Transverse colon (tissue), 4 donors: ENCODE results near the gene PLAAT4. TPM values are rescaled to one million over a fixed set of nuclear protein-coding genes. Genes with fewer than 3 reads are reported as not detected.

Experiments
- DNase-seq: peaks from one replicate; pipeline ENCODE4 v3.0.0-alpha.2; 2019
- H3K27ac ChIP-seq, 4 donors: fragments of 200-600 bp; sonication (generic); 2 replicates each; pipeline ENCODE4 v1.5.1; 2016 to 2018; ENCODE audit warnings: inconsistent platforms in 4 of 4
- H3K27me3 ChIP-seq: fragments of 200-600 bp; sonication (generic); 2 replicates; pipeline ENCODE4 v1.5.1; 2017; ENCODE audit warnings: inconsistent platforms
- H3K36me3 ChIP-seq, 4 donors: fragments of 200-600 bp; sonication (generic); 2 replicates each; pipeline ENCODE4 v1.5.1; 2017 to 2019; ENCODE audit warnings: inconsistent platforms in 4 of 4
- H3K4me1 ChIP-seq, 4 donors: fragments of 200-600 bp; sonication (generic); 2 replicates each; pipeline ENCODE4 v1.5.1; 2017 to 2020; ENCODE audit warnings: inconsistent platforms in 4 of 4
- H3K4me3 ChIP-seq, 4 donors: fragments of 200-600 bp; sonication (generic); 1 replicate in 1 of 4; 2 replicates in 3 of 4; pipeline versions ENCODE4 v1.5.1 to v1.6.1; 2017 to 2019; ENCODE audit warnings: inconsistent platforms in 4 of 4
- H3K9me3 ChIP-seq, 2 donors: fragments of 200-600 bp; sonication (generic); 2 replicates each; pipeline ENCODE4 v1.5.1; 2017 to 2019; ENCODE audit warnings: inconsistent platforms in 2 of 2
- CTCF ChIP-seq, 5 experiments: fragments of 200-600 bp in 3 of 5; fragments of 450-650 bp in 2 of 5; sonication (generic) in 3 of 5; IDR thresholded peaks; 1 replicate in 2 of 5; 2 replicates in 3 of 5; pipeline ENCODE4 v1.5.1; 2016 to 2017; ENCODE audit warnings: antibody characterized with exemption in 5 of 5, inconsistent platforms in 3 of 5, mild to moderate bottlenecking in 2 of 5, moderate library complexity in 1 of 5
- EP300 ChIP-seq: sonication (generic); formaldehyde crosslinking; IDR thresholded peaks from one replicate; pipeline ENCODE4 v1.6.1; 2017; ENCODE audit warnings: antibody characterized with exemption, low read depth
- POLR2A ChIP-seq: fragments of 450-650 bp; IDR thresholded peaks from one replicate; pipeline ENCODE4 v1.6.1; 2016; ENCODE audit warnings: antibody characterized with exemption, mild to moderate bottlenecking, moderate library complexity
- POLR2AphosphoS5 ChIP-seq, 3 donors: sonication (generic); formaldehyde crosslinking; IDR thresholded peaks; one replicate each; pipeline ENCODE4 v1.6.1; 2016; ENCODE audit warnings: antibody characterized with exemption in 3 of 3
- WGBS, 2 donors: methylation state at CpG; one replicate each; pipeline ENCODE4 v1.1.5; 2018; ENCODE audit warnings: low coverage in 1 of 2; 5-methylcytosine and 5-hydroxymethylcytosine counted together
- in situ Hi-C, 4 donors: fragments of 200-750 bp; cut with MboI; loops; one replicate each; pipeline versions ENCODE4 v1.15.0 to v1.15.1; 2017; ENCODE audit warnings: low sequenced_read_pairs in 3 of 4, low pct_ligation_motif_present in 1 of 4, low pct_unique_long_range_greater_than_20kb in 1 of 4
- intact Hi-C: fragments of 100-400 bp; cut with DNase I; formaldehyde crosslinking; loops from one replicate; pipeline ENCODE4 v1.15.1; 2023; ENCODE audit warnings: low total_unique reads
- total RNA-seq, 4 donors: library from RNA; depleted of rRNA; stranded (reverse); fragments of >200 nt; gene quantifications; one replicate each; pipeline ENCODE4 v1.1.0, GENCODE V29; 2016

PLAAT4 gene
- total RNA-seq: 10 to 100 TPM; 35.4 to 78.6 (median 40.7) TPM

DNA sequence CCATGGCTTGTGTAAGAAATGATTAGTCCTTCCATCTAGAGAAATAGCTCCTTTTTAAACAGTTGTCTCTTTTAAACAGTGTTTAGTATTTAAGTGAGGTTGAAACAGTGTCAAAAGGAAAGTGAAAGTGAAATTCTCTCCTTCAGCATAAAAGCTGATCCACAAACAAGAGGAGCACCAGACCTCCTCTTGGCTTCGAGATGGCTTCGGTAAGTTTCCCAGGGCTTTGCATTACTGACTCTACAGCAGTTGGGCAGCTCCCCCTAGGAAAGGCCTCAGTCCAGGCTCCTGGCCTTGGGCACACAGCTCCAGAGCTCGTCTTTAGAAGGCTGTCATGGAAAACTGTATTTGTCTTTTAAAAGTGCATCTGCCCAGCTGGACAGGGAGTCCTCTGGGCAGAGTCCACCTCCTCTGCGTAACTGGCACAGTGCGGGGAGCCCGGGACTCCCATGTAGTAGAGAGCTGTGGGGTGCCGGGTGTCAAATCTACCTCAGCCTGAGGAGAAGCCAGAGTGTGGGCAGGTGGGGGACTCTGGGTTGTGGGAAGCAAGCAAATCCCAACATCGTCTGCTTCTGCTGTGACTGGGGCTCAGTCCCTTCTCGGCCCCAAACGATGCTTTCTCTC, at the start of gene PLAAT4:
Gene PLAAT4 (plus strand): TSS at position 140 of the 624 bp plus-strand sequence. CDS start 61 bp downstream, at position 201.
- TF ChIP-seq POLR2AphosphoS5 (IDR thresholded peaks at IDR 0.05) (peak in 2 of 3 donors; percentile 55 to 74), CTCF (IDR thresholded peaks at IDR 0.05) (no peak), EP300 (no peak), POLR2A (peak; percentile 36)
- intact Hi-C loops: no loop called here
- peaks cover 20 to 50% (median 27%) of the 10 kb centered on the region in 4 donors for H3K4me1 ChIP-seq
- 20% methylated on average over 10 of the region's 10 CpGs; no CpG with 5 or more reads in 1 of the 2 donors for WGBS, 2 donors
- H3K27me3 ChIP-seq: no peaks in the 10 kb centered on the region
- no peaks in the 10 kb centered on the region for H3K36me3 ChIP-seq
- DNase-seq: peak; percentile 41
- in situ Hi-C loops: no loop called here
- H3K4me3 ChIP-seq: peak within 1 kb of the TSS; percentile 16 to 58 (median 32)
- no peaks in the 10 kb centered on the region for H3K9me3 ChIP-seq
- peak within 1 kb of the TSS; percentile 83 to 90 (median 86) for H3K27ac ChIP-seq

DNA sequence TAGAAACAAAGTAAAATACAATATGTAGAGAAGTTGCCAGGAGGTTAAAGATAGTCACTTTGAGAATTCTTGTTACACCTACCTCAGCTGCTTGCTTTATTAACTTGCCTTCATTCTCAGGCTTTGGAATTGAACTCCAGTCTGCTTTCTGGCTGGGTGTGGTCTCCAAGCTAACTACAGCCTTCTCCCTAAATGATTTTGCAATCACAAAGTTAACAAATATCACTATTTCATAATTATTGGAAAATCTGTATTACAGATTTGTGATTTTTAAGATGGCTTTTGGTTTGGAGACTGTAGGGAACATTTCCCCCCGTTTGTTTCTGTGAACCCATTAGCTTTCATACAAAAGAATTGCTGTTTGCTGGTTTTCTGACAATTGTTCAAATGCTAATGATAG, 47.8 kb upstream of the PLAAT4 start:
- intact Hi-C loops (no loop called here), in situ Hi-C loops (loop anchor here in 2 of 4 donors (10.0 to 25.0 kb wide), 2 partner anchors 146 to 249 kb away; no protein-coding TSS in a partner anchor)
- no peak for TF ChIP-seq POLR2AphosphoS5 (IDR thresholded peaks at IDR 0.05)
- TF ChIP-seq EP300: no peak
- no peak for TF ChIP-seq CTCF (IDR thresholded peaks at IDR 0.05)
- TF ChIP-seq POLR2A: no peak
- no peak overlapping the region for H3K4me3 ChIP-seq
- H3K36me3 ChIP-seq: no peaks in the 10 kb centered on the region
- H3K27me3 ChIP-seq: peaks cover 46% of the 10 kb centered on the region
- peaks cover 18 to 19% of the 10 kb centered on the region in 2 donors for H3K9me3 ChIP-seq
- 65 to 91% methylated on average over 1 of the region's 1 CpG for WGBS, 2 donors
- peaks cover 5 to 17% (median 10%) of the 10 kb centered on the region in 4 donors for H3K4me1 ChIP-seq
- H3K27ac ChIP-seq: no peak overlapping the region
- DNase-seq: no peak

GRCh38 chr11:63489879-63490278, 46.7 kb upstream of the PLAAT4 start:
- H3K27ac ChIP-seq: peak overlapping the region; percentile 60 to 82 (median 67)
- no peak for DNase-seq
- TF ChIP-seq EP300 (no peak), POLR2AphosphoS5 (IDR thresholded peaks at IDR 0.05) (no peak)
- 67% methylated on average over 3 of the region's 3 CpGs; no CpG with 5 or more reads in 1 of the 2 donors for WGBS, 2 donors
- peaks cover 46% of the 10 kb centered on the region for H3K27me3 ChIP-seq
- H3K36me3 ChIP-seq: no peaks in the 10 kb centered on the region
- intact Hi-C loops: no loop called here
- in situ Hi-C loops: loop anchor here in 2 of 4 donors (10.0 to 25.0 kb wide), 2 partner anchors 145 to 247 kb away; no protein-coding TSS in a partner anchor
- no peak overlapping the region for H3K4me3 ChIP-seq
- peaks cover 12 to 15% of the 10 kb centered on the region in 2 donors for H3K9me3 ChIP-seq
- H3K4me1 ChIP-seq: peaks cover 5 to 17% (median 10%) of the 10 kb centered on the region in 4 donors

DNA sequence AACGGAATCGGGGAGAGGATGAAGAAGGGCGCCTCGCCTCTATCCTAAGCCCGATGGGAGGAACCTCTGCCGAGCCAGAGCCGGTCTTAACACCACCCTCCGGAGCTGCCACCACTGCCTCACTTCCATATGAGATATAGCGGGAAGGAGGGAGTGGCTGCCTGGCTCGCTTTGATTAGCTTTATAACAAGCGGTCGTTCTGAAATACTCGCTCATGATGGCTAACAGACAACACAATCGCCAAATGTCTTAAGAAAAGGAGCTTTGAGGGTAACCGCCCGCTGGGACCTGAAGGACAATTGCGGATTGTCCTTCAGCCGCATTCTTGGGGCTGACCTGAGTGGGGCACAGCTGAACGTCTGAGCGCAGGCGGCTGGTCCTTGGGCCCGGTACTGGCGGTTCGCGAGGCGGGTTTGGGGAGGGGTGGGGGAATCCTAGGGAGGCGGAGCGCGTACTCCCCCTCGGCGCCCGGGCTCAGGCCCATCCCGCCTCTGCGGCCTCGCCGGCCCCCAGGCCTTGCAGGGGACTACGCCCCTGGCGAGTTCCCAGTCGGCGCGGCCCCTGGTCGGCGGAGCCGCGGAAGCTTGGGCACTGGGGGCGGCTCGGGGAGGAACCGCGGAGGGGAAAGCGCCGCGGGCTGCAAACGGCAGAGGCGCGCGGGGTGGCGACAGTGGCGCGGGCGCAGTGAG, 45.9 kb upstream of the PLAAT4 start, which contains the start of gene PLAAT5:
Gene PLAAT5 (minus strand): TSS at position 617 of the 689 bp plus-strand sequence. CDS start 133 bp downstream, at position 484.
- Histone ChIP-seq H3K36me3 (no peaks in the 10 kb centered on the region), H3K27ac (peak within 1 kb of the TSS; percentile 60 to 82 (median 67)), H3K9me3 (peaks cover 4 to 6% of the 10 kb centered on the region in 2 donors), H3K4me3 (peak within 1 kb of the TSS; percentile 25 to 55 (median 32)), H3K4me1 (peaks cover 5 to 17% (median 10%) of the 10 kb centered on the region in 4 donors), H3K27me3 (peaks cover 46% of the 10 kb centered on the region)
- TF ChIP-seq POLR2AphosphoS5 (IDR thresholded peaks at IDR 0.05) (no peak), CTCF (IDR thresholded peaks at IDR 0.05) (no peak), EP300 (no peak), POLR2A (no peak)
- DNase-seq: peak; percentile 16
- intact Hi-C loops (no loop called here), in situ Hi-C loops (loop anchor here in 1 of 4 donors (25.0 kb wide), 1 partner anchor 247 kb away; no protein-coding TSS in a partner anchor)
- WGBS, 2 donors: 9% methylated on average over 54 of the region's 60 CpGs; no CpG with 5 or more reads in 1 of the 2 donors
